Cardiac muscle cell (in vitro differentiated cells and primary cell): ENCODE measurements around the gene P2RX3. TPM values are rescaled to one million over a fixed set of nuclear protein-coding genes. Genes with fewer than 3 reads are reported as not detected.
"Not testable (repeated sequence)": the region's sequence is repeated elsewhere in the genome, so short reads cannot be mapped to it uniquely, and the experiment has no call there.

Experiments
- DNase-seq, 2 donors: peaks; one replicate each; pipeline versions ENCODE4 v3.0.0 to v3.0.0-alpha.2; 2010 to 2017; ENCODE audit warnings: low read depth in 1 of 2, low spot score in 1 of 2
- H3K27ac ChIP-seq: fragments of 200-600 bp; sonication (generic); 2 replicates; pipeline ENCODE4 v1.5.1; 2016
- H3K27me3 ChIP-seq: fragments of 200-600 bp; sonication (generic); 2 replicates; pipeline ENCODE4 v1.6.0; 2016; ENCODE audit warnings: control low read depth
- H3K36me3 ChIP-seq: fragments of 200-600 bp; sonication (generic); 2 replicates; pipeline ENCODE4 v1.5.1; 2016; ENCODE audit warnings: control low read depth
- H3K4me1 ChIP-seq: fragments of 200-600 bp; sonication (generic); 2 replicates; pipeline ENCODE4 v1.8.1; 2017; ENCODE audit warnings: low read depth, mild to moderate bottlenecking, mixed run types
- H3K4me3 ChIP-seq: fragments of 200-600 bp; sonication (generic); 2 replicates; pipeline ENCODE4 v1.5.1; 2016; ENCODE audit warnings: mild to moderate bottlenecking
- H3K9me3 ChIP-seq: fragments of 200-600 bp; sonication (generic); 2 replicates; pipeline ENCODE4 v1.5.1; 2017; ENCODE audit warnings: low read depth, mild to moderate bottlenecking, control low read depth
- CTCF ChIP-seq: IDR thresholded peaks from 2 replicates; pipeline ENCODE4 v1.5.1; 2012; ENCODE audit warnings: low read depth, mild to moderate bottlenecking, low read length
- polyA plus RNA-seq: library from polyadenylated mRNA; unstranded; fragments of >200 nt; fragmentation: Nextera tagmentation; extraction: Ambion mirVana; gene quantifications from 2 replicates; pipeline ENCODE4 v1.2.1, GENCODE V29; 2016
- total RNA-seq: library from RNA; depleted of rRNA; stranded (reverse); fragments of >200 nt; gene quantifications from 2 replicates; pipeline ENCODE4 v1.2.3, GENCODE V29; 2016

P2RX3 gene
- total and polyA plus RNA-seq, 2 experiments from 2014 or later = 0.09 to 0.62 TPM

- Histone ChIP-seq H3K27me3 (no peaks in the 10 kb centered on the region), H3K36me3 (peaks cover 37% of the 10 kb centered on the region), H3K4me1 (peaks cover 9% of the 10 kb centered on the region), H3K27ac (no peak overlapping the region), H3K4me3 (no peak overlapping the region), H3K9me3 (no peaks in the 10 kb centered on the region)
- no peak for DNase-seq
- no peak for TF ChIP-seq CTCF
These were observed 5.3 kb upstream of the P2RX3 start for GRCh38 chr11:57332694-57333440.

GRCh38 chr11:57335023-57335342 is 3.2 kb upstream of the P2RX3 start:
- Histone ChIP-seq H3K36me3 (peaks cover 24% of the 10 kb centered on the region), H3K27ac (peak overlapping the region; percentile 88), H3K4me3 (peak overlapping the region; percentile 83), H3K27me3 (no peaks in the 10 kb centered on the region), H3K4me1 (peaks cover 11% of the 10 kb centered on the region), H3K9me3 (no peaks in the 10 kb centered on the region)
- no peak for DNase-seq
- TF ChIP-seq CTCF = no peak

GRCh38 chr11:57335343-57336110 is 2.6 kb upstream of the P2RX3 start, which contains the start of gene SSRP1:
TSS of gene SSRP1 (minus strand) at chr11:57335892. CDS start at chr11:57335121, 771 bp downstream.
- Histone ChIP-seq H3K9me3 (no peaks in the 10 kb centered on the region), H3K4me3 (peak within 1 kb of the TSS; percentile 83), H3K36me3 (peaks cover 18% of the 10 kb centered on the region), H3K27ac (peak within 1 kb of the TSS; percentile 88), H3K4me1 (peaks cover 16% of the 10 kb centered on the region), H3K27me3 (no peaks in the 10 kb centered on the region)
- peak; percentile 88 to 91 for DNase-seq
- TF ChIP-seq CTCF = no peak

- Histone ChIP-seq H3K27me3 (no peaks in the 10 kb centered on the region), H3K36me3 (peaks cover 12% of the 10 kb centered on the region), H3K4me3 (peak overlapping the region; percentile 83), H3K9me3 (no peaks in the 10 kb centered on the region), H3K4me1 (peaks cover 17% of the 10 kb centered on the region), H3K27ac (peak overlapping the region; percentile 88)
- no peak for TF ChIP-seq CTCF
- no peak for DNase-seq
These were observed 2.0 kb upstream of the P2RX3 start for GRCh38 chr11:57336111-57336666.

- H3K27me3 ChIP-seq, H3K9me3 ChIP-seq, H3K36me3 ChIP-seq, DNase-seq, H3K4me3 ChIP-seq, H3K27ac ChIP-seq: not testable (repeated sequence)
- peaks cover 17% of the 10 kb centered on the region for H3K4me1 ChIP-seq
These were observed 1.3 kb upstream of the P2RX3 start for GRCh38 chr11:57336856-57337255.

- Histone ChIP-seq H3K27ac (no peak overlapping the region), H3K4me1 (peaks cover 35% of the 10 kb centered on the region), H3K27me3 (no peaks in the 10 kb centered on the region), H3K4me3 (no peak overlapping the region), H3K36me3 (no peaks in the 10 kb centered on the region), H3K9me3 (no peaks in the 10 kb centered on the region)
- no peak for DNase-seq
- no peak for TF ChIP-seq CTCF
These were observed 1.2 kb downstream of the P2RX3 start for GRCh38 chr11:57339328-57339727.
